GM19328 (cell line): ENCODE measurements around the gene ZNF813.
"Not testable (repeated sequence)": the region's sequence is repeated elsewhere in the genome, so short reads cannot be mapped to it uniquely, and the experiment has no call there.

ENCODE experiments used
- ATAC-seq: cut with Tn5 transposase; IDR thresholded peaks from one replicate; pipeline ENCODE4 v1.9.1; 2021; ENCODE audit warnings: mild to moderate bottlenecking, moderate library complexity; ENCODE audit not compliant: unreplicated experiment

The ZNF813 gene

GRCh38 chr19:53467485-53468262 is at the start of gene ZNF813:
TSS of gene ZNF813 (plus strand) at chr19:53467733. CDS start at chr19:53483823, 16,090 bp downstream.
- peak; percentile 69 for ATAC-seq

DNA sequence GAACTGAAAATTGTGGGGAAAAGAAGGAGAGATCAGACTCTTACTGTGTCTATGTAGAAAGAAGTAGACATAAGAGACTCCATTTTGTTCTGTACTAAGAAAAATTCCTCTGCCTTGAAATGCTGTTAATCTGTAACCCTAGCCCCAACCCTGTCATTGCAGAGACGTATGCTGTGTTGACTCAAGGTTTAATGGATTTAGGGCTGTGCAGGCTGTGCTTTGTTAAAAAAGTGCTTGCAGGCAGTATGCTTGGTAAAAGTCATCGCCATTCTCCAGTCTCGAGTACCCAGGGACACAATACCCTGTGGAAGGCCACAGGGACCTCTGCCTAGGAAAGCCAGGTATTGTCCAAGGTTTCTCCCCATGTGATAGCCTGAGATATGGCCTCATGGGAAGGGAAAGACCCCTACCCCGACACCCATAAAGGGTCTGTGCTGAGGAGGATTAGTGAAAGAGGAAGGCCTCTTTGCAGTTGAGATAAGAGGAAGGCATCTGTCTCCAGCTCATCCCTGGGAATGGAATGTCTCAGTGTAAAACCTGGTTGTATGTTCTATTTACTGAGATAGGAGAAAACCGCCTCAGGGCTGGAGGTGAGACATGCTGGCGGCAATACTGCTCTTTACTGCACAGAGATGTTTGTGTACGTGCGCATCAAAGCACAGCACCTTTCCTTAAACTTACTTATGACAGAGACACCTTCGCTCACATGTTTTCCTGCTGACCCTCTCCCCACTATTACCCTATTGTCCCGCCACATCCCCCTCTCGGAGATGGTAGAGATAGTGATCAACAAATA is 46.8 kb upstream of the ZNF813 start:
- not testable (repeated sequence) for ATAC-seq

- no peak for ATAC-seq
Observed at GRCh38 chr19:53422551-53422950, 45.0 kb upstream of the ZNF813 start.

GRCh38 chr19:53423074-53423473 is 44.5 kb upstream of the ZNF813 start:
- not testable (repeated sequence) for ATAC-seq

- ATAC-seq = not testable (repeated sequence)
Observed at GRCh38 chr19:53423680-53424079, 43.9 kb upstream of the ZNF813 start.

DNA sequence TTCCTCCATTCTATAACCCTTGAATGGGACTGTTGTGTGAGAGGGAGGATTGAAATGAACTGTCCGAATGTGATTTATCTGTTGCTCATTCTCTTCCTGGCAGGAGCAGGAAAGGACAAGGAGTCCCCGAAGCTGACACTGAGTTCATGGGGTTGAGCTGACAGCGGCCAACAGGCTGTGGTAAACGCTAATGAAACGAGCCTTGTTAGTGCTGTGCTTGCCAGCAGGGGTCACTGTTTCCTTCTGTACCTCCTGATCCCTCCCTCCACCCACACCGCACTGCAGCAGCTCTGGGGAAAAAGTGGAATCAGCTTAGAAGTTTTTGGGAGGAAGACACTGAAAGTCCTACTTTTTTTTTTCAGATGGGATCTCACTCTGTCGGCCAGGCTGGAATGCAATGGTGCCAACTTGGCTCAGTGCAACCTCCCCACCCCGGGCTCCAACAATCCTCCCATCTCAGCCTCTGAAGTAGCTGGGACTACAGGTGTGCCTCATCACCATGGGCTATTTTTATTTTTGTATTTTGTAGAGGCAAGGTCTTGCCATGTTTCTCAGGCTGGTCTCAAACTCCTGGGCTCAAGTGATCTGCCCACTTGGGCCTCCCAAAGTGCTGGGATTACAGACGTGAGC is 42.5 kb upstream of the ZNF813 start:
- no peak for ATAC-seq

- peak; percentile 94 for ATAC-seq
Observed at GRCh38 chr19:53431399-53432087, 36.0 kb upstream of the ZNF813 start, which contains the start of gene ZNF761. TSS of gene ZNF761 (plus strand) at chr19:53431984. CDS start at chr19:53447269, 15,285 bp downstream.

- ATAC-seq = no peak
Observed at GRCh38 chr19:53432088-53432661, 35.4 kb upstream of the ZNF813 start.

DNA sequence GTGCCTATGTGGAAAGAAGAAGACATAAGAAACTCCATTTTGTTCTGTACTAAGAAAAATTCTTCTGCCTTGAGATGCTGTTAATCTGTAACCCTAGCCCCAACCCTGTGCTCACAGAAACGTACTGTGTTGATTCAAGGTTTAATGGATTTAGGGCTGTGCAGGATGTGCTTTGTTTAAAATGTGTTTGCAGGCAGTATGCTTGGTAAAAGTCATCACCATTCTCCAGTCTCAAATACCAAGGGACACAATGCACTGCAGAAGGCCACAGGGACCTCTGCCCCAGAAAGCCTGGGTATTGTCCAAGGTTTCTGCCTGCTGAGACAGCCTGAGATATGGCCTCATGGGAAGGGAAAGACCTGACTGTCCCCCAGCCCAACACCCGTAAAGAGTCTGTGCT is 23.7 kb upstream of the ZNF813 start:
- ATAC-seq = not testable (repeated sequence)

DNA sequence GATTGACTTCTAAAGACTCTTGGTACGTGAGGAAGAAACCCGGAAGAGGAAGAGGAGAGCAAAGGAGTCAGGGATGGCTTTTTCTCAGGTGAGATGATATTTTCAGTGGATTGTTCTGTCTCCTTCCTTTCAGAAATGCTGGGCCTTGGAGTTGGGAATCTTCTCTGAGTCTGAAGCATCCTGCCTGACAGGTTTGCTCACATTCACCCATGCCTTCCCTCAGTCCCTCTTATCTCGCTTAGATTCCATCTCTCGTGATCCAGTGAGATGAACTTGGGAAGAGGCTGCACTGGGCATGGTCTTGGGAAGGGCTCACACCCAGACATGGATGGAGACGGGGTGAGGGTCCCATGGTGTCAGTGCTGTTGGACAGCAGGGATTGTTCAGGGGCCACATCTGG is 20.3 kb upstream of the ZNF813 start:
- ATAC-seq = not testable (repeated sequence)

DNA sequence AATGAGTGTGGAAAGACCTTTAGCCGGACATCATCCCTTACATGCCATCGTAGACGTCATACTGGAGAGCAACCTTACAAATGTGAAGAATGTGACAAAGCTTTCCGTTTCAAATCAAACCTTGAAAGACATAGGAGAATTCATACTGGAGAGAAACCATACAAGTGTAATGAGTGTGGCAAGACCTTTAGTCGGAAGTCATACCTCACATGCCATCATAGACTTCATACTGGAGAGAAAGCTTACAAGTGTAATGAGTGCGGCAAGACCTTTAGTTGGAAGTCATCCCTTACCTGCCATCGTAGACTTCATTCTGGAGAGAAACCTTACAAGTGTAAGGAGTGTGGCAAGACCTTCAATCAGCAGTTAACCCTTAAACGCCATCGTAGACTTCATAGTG is 11.7 kb upstream of the ZNF813 start:
- ATAC-seq = no peak

DNA sequence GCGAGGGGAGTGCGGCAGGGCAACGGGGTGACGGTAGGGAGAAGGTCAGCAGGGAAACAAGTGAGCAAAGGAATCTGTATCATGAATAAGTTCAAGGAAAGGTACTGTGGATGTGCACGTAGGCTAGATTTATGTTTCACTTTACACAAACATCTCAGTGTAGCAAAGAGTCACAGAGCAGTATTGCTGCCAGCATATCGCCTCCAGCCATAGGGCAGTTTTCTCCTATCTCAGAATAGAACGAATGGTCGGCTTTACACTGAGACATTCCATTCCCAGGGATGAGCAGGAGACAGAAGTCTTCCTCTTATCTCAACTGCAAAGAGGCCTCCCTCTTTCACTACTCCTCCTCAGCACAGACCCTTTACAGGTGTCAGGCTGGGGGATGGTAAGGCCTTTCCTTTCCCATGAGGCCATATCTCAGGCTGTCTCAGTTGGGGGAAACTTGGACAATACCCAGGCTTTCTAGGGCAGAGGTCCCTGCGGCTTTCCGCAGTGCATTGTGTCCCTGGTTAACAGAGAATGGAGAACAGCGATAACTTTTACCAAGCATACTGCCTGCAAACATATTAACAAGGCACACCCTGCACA is 7.3 kb upstream of the ZNF813 start:
- ATAC-seq = not testable (repeated sequence)

DNA sequence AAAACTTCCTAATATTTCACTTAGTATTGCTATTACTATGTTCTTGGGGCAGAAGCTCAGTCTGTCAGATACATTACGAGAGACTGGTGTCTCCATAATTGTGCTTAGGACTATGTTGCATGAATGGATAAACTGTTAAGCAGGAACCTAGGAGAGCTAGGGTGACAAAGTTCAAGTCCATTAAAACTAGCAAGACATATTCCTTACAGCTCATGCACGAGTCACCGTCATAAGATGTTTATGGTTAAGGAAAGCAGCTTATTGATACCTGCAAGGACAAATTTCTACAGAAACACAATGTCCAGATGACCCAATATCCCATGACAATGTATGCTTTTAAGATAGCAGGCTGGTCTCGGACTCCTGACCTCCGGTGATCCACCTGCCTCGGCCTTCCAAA is 5.7 kb upstream of the ZNF813 start:
- ATAC-seq = no peak

DNA sequence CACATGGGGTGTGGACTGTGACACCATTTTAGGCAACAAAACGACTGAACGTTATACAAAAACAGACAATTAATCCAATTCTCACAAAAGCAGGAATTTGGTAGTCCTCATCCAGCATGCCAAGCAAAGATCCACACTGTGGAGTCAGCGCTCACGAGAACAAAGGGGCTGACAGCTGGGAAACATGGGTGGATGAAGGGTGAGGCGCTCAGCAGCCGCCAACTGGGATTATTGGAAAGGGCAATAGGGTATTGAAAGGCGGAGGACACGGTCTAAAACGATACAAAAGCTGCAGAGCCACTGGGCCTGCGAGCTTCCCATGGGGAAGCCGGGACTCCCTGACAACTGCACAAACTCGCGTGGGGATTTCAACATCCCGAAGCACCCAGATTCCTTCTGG is 4.7 kb upstream of the ZNF813 start:
- ATAC-seq = no peak

DNA sequence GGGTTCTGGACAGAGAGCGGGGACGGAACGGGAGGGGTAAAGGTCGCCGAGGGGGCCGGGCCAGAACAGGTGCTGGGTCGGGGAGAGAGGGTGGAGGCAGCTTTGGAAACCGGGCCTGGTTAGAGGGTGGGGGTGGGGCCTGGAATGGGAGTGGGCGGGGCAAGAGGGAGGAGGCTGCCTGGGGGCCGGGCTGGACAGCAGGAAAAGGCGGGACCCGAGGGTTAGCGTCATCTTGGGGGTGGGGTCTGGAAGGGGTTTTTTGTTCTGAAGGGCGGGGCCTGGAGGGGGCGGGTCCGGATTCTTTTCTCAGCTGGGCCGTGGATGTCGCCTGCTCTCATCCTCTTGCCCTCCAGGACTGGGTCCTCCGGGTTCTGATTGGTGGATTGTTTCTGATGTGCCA is 4.3 kb upstream of the ZNF813 start:
- ATAC-seq = no peak

DNA sequence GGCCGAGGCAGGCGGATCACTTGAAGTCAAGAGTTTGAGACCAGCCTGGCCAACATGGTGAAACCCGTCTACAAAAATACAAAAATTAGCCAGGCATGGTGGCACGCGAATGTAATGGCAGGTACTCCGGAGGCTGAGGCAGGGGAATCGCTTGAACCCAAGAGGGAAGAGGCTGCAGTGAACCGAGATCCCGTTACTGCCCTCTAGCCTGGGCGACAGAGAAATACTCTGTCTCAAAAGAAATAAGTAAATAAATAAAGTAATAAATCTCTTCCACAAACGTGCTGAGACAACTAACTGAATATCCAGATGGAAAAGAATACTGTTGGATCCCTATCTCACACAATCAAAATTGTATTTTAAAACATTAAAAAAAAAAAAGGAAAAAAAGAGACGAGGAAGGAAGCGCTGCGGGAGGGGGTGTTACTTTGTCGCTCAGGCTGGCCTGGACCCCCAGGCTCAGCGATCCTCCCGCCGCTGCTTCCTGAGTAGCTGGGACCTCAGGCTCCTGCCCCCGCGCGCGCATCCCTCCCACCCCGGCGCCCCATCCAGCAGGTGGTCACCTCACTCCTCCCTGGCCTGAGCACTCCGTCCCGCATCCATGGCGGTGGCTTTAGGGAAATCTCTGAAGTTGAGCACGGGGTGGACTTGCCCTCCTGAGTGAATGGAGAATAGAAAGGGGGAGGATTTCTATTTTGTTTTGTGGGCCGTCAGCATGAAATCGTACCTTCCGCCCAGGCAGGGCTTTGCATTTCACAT is 628 bp upstream of the ZNF813 start:
- no peak for ATAC-seq

GRCh38 chr19:53468628-53469027 is 1.1 kb downstream of the ZNF813 start:
- not testable (repeated sequence) for ATAC-seq

DNA sequence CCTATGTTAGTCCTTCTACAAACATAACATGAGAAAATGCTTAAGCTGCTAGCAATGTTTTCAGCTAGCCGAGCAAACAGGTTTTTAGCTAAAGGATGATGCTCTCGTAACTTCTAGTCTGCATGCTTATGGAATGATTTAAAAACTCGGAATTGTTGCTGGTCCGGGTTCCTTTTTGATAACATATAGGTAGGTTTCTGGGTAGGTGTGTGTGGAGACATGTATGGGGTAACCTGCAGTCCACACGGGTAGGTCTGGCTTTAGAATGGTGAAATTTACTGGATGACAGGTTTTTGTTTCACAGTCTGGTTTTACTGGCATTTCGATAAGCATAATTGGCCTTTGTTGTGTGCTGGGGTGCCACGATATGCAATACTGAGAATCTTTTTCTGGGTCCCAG is 4.4 kb downstream of the ZNF813 start:
- no peak for ATAC-seq

DNA sequence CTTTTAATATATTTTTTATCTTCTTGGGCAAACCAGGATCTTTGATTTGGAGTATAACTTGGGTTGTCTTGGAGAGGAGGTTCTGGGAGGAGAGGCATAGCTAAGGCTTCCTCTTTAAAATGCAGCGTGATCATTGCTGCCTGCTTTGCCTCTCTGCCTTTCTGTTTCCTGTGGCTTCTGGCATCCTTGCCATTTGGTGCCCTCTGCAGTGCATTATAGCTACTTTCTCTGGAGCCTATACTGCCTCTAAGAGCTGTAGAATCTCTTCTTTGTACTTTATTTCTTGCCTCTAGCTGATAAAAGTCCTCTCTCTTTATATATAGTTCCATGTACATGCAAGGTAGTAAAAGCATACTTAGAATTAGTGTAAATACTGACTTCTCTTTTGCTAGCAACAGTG is 7.3 kb downstream of the ZNF813 start:
- not testable (repeated sequence) for ATAC-seq
